Right atrium auricular region (tissue), 2 donors: ENCODE measurements around the gene MTPN. TPM values are rescaled to one million over a fixed set of nuclear protein-coding genes. Genes with fewer than 3 reads are reported as not detected.

ENCODE experiments used
- DNase-seq: peaks from one replicate; pipeline ENCODE4 v3.0.0-alpha.2; 2019; ENCODE audit warnings: low spot score
- H3K27ac ChIP-seq, 2 donors: fragments of 200-600 bp; sonication (generic); 1 replicate in 1 of 2; 2 replicates in 1 of 2; pipeline ENCODE4 v1.5.1; 2016 to 2019
- H3K27me3 ChIP-seq, 2 donors: fragments of 200-600 bp; sonication (generic); one replicate each; pipeline versions ENCODE4 v1.5.1 to v1.6.0; 2017 to 2019
- H3K36me3 ChIP-seq: fragments of 200-600 bp; sonication (generic); one replicate; pipeline ENCODE4 v1.5.1; 2016
- H3K4me1 ChIP-seq, 2 donors: fragments of 200-600 bp; sonication (generic); one replicate each; pipeline versions ENCODE4 v1.5.1 to v1.6.0; 2017 to 2019
- H3K4me3 ChIP-seq, 2 donors: fragments of 200-600 bp; sonication (generic); 1 replicate in 1 of 2; 2 replicates in 1 of 2; pipeline ENCODE4 v1.5.1; 2017 to 2019; ENCODE audit warnings: mild to moderate bottlenecking in 1 of 2, moderate library complexity in 1 of 2
- H3K9me3 ChIP-seq, 2 donors: fragments of 200-600 bp; sonication (generic); one replicate each; pipeline ENCODE4 v1.5.1; 2019
- CTCF ChIP-seq, 2 donors: fragments of 200-600 bp; sonication (generic); IDR thresholded peaks; one replicate each; pipeline ENCODE4 v1.5.1; 2019; ENCODE audit warnings: antibody characterized with exemption in 2 of 2
- total RNA-seq, 2 donors: library from RNA; depleted of rRNA; stranded (reverse); fragments of >200 nt; gene quantifications; one replicate each; pipeline ENCODE4 v1.1.0, GENCODE V29; 2016

The MTPN gene
- total RNA-seq, 2 donors from 2014 or later = 91.9 to 103 TPM

DNA sequence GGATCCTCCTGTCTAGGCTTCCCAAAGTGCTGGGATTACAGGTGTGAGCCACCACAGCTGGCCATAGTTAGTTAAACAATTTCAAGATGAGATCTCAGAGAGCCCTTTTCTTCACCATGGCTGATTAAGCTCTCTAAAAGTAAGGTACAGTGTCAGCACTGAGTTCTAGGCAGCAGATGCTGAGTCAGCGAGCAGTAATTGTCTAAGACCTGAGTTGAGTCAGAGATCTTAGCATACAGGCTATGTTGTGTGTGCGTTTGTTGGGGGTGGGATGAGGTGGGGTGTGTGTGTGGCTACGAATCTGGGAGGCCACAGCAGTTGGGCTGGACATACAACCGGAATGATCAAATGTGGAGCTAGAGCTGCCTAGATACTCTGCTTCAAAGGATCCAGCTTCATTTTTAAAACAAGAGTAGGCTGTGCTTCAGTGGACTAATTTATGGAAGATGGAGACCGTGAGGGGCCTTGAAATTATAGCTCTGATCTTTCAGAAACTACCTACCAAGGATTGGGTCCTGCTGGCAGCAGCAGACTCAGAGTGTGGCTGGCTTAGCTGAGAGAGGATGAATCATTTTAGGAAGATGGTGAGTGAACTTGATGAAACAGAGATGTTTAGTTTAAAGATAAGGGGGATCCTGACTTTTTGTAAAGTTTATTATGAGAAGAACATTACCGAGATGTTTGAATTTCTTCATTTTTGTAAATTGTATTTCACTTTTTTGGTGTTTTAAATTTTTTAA is 17.5 kb upstream of the MTPN start:
- no peak for DNase-seq
- Histone ChIP-seq H3K9me3 (no peaks in the 10 kb centered on the region), H3K36me3 (no peaks in the 10 kb centered on the region), H3K4me3 (no peak overlapping the region), H3K4me1 (no peaks in the 10 kb centered on the region), H3K27me3 (no peaks in the 10 kb centered on the region), H3K27ac (no peak overlapping the region)
- TF ChIP-seq CTCF (IDR thresholded peaks at IDR 0.05) = no peak

DNA sequence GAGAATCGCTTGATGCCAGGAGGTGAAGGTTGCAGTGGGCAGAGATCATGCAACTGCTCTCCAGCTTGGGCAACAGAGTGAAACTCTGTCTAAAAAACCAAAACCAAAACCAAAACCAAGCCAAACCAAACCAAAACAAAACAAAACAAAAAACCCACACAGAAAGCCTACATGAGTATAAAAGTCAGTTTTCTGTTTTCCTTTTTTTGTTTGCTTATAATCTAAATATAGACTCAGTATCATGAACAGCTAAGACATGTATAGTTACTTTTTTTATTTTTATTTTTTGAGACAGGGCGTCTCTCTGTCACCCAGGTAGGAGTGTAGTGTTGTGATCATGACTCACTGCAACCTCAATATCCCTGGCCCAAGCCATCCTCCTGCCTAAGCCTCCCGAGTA is 16.8 kb upstream of the MTPN start:
- no peak for TF ChIP-seq CTCF (IDR thresholded peaks at IDR 0.05)
- DNase-seq = no peak
- Histone ChIP-seq H3K4me3 (no peak overlapping the region), H3K4me1 (no peaks in the 10 kb centered on the region), H3K27me3 (no peaks in the 10 kb centered on the region), H3K9me3 (no peaks in the 10 kb centered on the region), H3K27ac (no peak overlapping the region), H3K36me3 (no peaks in the 10 kb centered on the region)

- no peaks in the 10 kb centered on the region for H3K4me1 ChIP-seq
- TF ChIP-seq CTCF (IDR thresholded peaks at IDR 0.05) = no peak
These were observed 14.7 kb upstream of the MTPN start for GRCh38 chr7:135991906-135992305.

DNA sequence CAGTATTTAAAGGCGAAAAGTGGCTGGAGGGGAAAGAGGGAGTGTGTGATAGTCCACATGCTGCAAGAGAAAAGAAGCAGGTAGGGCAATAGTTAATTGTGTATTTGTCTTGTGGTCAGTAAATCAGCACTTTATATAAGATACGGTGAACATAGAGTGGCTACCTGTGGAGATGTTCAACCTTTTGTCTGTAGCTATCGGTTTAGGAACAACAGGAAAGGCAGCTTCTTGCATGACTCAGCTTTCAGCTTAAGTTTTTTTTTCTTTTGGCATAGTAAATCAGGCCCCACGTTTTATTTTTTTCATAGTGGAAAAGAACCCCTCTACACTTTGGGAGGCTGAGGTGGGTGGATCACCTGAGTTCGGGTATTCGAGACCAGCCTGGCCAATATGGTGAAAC is 14.2 kb upstream of the MTPN start:
- no peaks in the 10 kb centered on the region for H3K36me3 ChIP-seq
- H3K9me3 ChIP-seq = no peaks in the 10 kb centered on the region
- TF ChIP-seq CTCF (IDR thresholded peaks at IDR 0.05) = no peak
- no peaks in the 10 kb centered on the region for H3K27me3 ChIP-seq
- no peak overlapping the region for H3K27ac ChIP-seq
- no peak overlapping the region for H3K4me3 ChIP-seq
- no peaks in the 10 kb centered on the region for H3K4me1 ChIP-seq
- DNase-seq = no peak

More at GRCh38 chr7:135991906-135992305, 14.7 kb upstream of the MTPN start:
- Histone ChIP-seq H3K27me3 (no peaks in the 10 kb centered on the region), H3K36me3 (no peaks in the 10 kb centered on the region), H3K9me3 (no peaks in the 10 kb centered on the region), H3K27ac (no peak overlapping the region), H3K4me3 (no peak overlapping the region)
- DNase-seq = no peak

GRCh38 chr7:135990258-135990657 is 13.1 kb upstream of the MTPN start:
- Histone ChIP-seq H3K4me3 (no peak overlapping the region), H3K27ac (no peak overlapping the region), H3K4me1 (no peaks in the 10 kb centered on the region), H3K36me3 (no peaks in the 10 kb centered on the region), H3K9me3 (no peaks in the 10 kb centered on the region), H3K27me3 (no peaks in the 10 kb centered on the region)
- DNase-seq = no peak
- no peak for TF ChIP-seq CTCF (IDR thresholded peaks at IDR 0.05)
